ENCODE data around the gene FAR1.

Gene FAR1

DNA sequence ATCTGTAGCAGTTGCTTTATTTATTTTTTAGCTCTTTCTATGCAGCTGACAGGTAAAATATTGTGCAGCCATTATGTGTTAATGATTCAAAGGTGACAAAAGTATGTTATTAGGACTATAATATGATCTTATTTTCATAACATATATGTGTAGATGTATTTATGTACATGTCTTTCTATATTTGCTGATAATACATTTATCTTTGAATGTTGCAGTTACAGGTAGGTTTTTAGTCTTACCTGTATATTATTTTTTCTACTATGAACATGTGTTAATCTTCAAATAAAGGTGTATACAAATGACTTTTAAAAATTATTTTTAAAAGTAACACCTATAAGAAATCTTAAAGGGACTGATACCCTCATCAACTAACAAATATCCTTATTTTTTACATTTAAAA lies 33.6 kb downstream of the FAR1 start:
- Histone ChIP-seq H3K79me2 (ENCODE audit: control insufficient read depth, insufficient read depth, low read length, unreplicated experiment) (no peaks in the 10 kb centered on the region), H3K4me3 (ENCODE audit: low read depth, low read length) (no peak overlapping the region), H3K4me1 (ENCODE audit: control insufficient read depth, insufficient read depth, low read length, unreplicated experiment) (no peaks in the 10 kb centered on the region), H3K27ac (ENCODE audit: low read depth, low read length) (no peak overlapping the region), H3K27me3 (ENCODE audit: insufficient read depth, low read length) (no peaks in the 10 kb centered on the region), H2AFZ (ENCODE audit: low read length, unreplicated experiment) (no peak overlapping the region), H3K36me3 (ENCODE audit: insufficient read depth, low read length) (peaks cover 7% of the 10 kb centered on the region)

GRCh38 chr11:13705710-13706109 lies 37.2 kb downstream of the FAR1 start:
- no peaks in the 10 kb centered on the region for H3K27me3 ChIP-seq (ENCODE audit: insufficient read depth, low read length)
- no peaks in the 10 kb centered on the region for H3K79me2 ChIP-seq (ENCODE audit: control insufficient read depth, insufficient read depth, low read length, unreplicated experiment)
- H3K4me3 ChIP-seq (ENCODE audit: low read depth, low read length), result no peak overlapping the region
- H3K4me1 ChIP-seq (ENCODE audit: control insufficient read depth, insufficient read depth, low read length, unreplicated experiment), result no peaks in the 10 kb centered on the region
- H2AFZ ChIP-seq (ENCODE audit: low read length, unreplicated experiment), result no peak overlapping the region
- peaks cover 15% of the 10 kb centered on the region; the same call in 1 of the 2 replicates for H3K36me3 ChIP-seq (ENCODE audit: insufficient read depth, low read length)
- no peak overlapping the region for H3K27ac ChIP-seq (ENCODE audit: low read depth, low read length)

GRCh38 chr11:13713982-13714381 lies 45.5 kb downstream of the FAR1 start:
- Histone ChIP-seq H3K27ac (ENCODE audit: low read depth, low read length) (no peak overlapping the region), H3K4me3 (ENCODE audit: low read depth, low read length) (no peak overlapping the region), H3K27me3 (ENCODE audit: insufficient read depth, low read length) (no peaks in the 10 kb centered on the region), H2AFZ (ENCODE audit: low read length, unreplicated experiment) (no peak overlapping the region), H3K4me1 (ENCODE audit: control insufficient read depth, insufficient read depth, low read length, unreplicated experiment) (peaks cover 16% of the 10 kb centered on the region), H3K79me2 (ENCODE audit: control insufficient read depth, insufficient read depth, low read length, unreplicated experiment) (no peaks in the 10 kb centered on the region), H3K36me3 (ENCODE audit: insufficient read depth, low read length) (peaks cover 38% of the 10 kb centered on the region)

GRCh38 chr11:13717331-13717730 lies 48.9 kb downstream of the FAR1 start:
- H3K27me3 ChIP-seq (ENCODE audit: insufficient read depth, low read length), result no peaks in the 10 kb centered on the region
- peaks cover 33% of the 10 kb centered on the region for H3K4me1 ChIP-seq (ENCODE audit: control insufficient read depth, insufficient read depth, low read length, unreplicated experiment)
- H3K79me2 ChIP-seq (ENCODE audit: control insufficient read depth, insufficient read depth, low read length, unreplicated experiment), result no peaks in the 10 kb centered on the region
- H3K27ac ChIP-seq (ENCODE audit: low read depth, low read length), result peak overlapping the region; percentile 31
- H2AFZ ChIP-seq (ENCODE audit: low read length, unreplicated experiment), result no peak overlapping the region
- peaks cover 31% of the 10 kb centered on the region for H3K36me3 ChIP-seq (ENCODE audit: insufficient read depth, low read length)
- H3K4me3 ChIP-seq (ENCODE audit: low read depth, low read length), result no peak overlapping the region

- Histone ChIP-seq H3K79me2 (ENCODE audit: control insufficient read depth, insufficient read depth, low read length, unreplicated experiment) (no peaks in the 10 kb centered on the region), H3K4me1 (ENCODE audit: control insufficient read depth, insufficient read depth, low read length, unreplicated experiment) (peaks cover 33% of the 10 kb centered on the region), H2AFZ (ENCODE audit: low read length, unreplicated experiment) (no peak overlapping the region), H3K27ac (ENCODE audit: low read depth, low read length) (peak overlapping the region; percentile 27), H3K27me3 (ENCODE audit: insufficient read depth, low read length) (no peaks in the 10 kb centered on the region), H3K36me3 (ENCODE audit: insufficient read depth, low read length) (peaks cover 31% of the 10 kb centered on the region), H3K4me3 (ENCODE audit: low read depth, low read length) (no peak overlapping the region)
Measured at GRCh38 chr11:13718394-13718793, 49.9 kb downstream of the FAR1 start.

DNA sequence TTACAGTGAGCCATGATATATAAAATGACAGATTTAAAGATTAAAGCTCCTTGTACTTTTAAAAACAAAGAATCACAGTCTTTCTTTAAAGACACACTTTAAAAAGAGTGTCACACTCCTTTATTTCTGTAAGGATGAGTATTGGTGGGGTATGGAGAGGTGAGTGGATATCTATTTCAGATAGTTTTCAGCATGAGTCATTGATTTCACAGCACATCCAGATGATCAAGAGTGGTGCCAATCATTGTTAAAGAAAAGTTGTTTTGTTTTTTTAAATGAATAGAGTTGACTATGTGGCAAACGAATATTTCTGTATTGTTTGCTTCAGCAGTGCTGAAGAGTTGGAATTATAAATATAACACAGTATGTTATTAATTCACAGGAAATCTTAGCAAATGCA lies 52.5 kb downstream of the FAR1 start:
- Histone ChIP-seq H3K27ac (ENCODE audit: low read depth, low read length) (no peak overlapping the region), H3K4me1 (ENCODE audit: control insufficient read depth, insufficient read depth, low read length, unreplicated experiment) (peaks cover 33% of the 10 kb centered on the region), H3K4me3 (ENCODE audit: low read depth, low read length) (no peak overlapping the region), H3K36me3 (ENCODE audit: insufficient read depth, low read length) (peaks cover 18% of the 10 kb centered on the region), H2AFZ (ENCODE audit: low read length, unreplicated experiment) (no peak overlapping the region), H3K27me3 (ENCODE audit: insufficient read depth, low read length) (no peaks in the 10 kb centered on the region), H3K79me2 (ENCODE audit: control insufficient read depth, insufficient read depth, low read length, unreplicated experiment) (no peaks in the 10 kb centered on the region)

DNA sequence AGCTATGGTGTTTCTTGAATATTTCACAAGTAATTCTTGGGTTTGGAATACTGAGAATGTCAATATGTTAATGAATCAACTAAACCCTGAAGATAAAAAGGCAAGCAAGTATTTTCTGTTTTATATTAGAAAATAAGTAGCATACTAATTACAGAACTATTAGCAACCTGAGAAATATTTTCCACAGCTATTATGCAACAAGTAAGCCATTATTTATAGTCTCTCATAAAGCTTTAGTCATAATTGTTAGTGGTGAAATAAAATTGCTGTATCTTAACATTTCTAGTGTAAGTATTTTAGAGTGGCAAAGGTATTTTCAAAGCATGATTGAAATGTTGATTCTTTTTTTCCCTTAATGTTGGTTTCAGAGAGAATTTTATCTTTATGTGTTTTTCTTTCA lies 53.3 kb downstream of the FAR1 start:
- H2AFZ ChIP-seq (ENCODE audit: low read length, unreplicated experiment), result no peak overlapping the region
- H3K36me3 ChIP-seq (ENCODE audit: insufficient read depth, low read length), result peaks cover 19% of the 10 kb centered on the region
- no peak overlapping the region; the same call in 1 of the 2 replicates for H3K27ac ChIP-seq (ENCODE audit: low read depth, low read length)

DNA sequence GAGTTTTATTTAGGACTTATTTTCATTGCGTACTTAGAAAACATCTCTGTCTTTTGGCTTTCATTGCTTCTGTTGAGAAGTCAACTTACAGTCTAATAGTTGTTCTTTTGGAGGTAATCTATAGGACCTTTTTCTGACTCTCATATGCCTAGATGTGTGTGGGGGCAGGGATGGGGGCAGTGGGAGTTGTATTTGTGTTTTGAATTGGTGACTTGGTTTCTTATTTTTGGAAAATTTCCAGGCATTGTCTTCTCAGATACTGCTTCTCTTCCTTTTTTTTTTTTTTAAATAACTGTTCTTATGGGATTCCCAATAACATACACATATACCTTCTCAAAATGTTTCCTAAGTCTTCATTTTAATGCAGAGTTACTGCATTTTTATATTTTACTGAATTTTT lies 58.0 kb downstream of the FAR1 start:
- peaks cover 6% of the 10 kb centered on the region for H3K4me1 ChIP-seq (ENCODE audit: control insufficient read depth, insufficient read depth, low read length, unreplicated experiment)
- no peak overlapping the region for H2AFZ ChIP-seq (ENCODE audit: low read length, unreplicated experiment)
- H3K36me3 ChIP-seq (ENCODE audit: insufficient read depth, low read length), result peaks cover 30% of the 10 kb centered on the region
- no peaks in the 10 kb centered on the region for H3K79me2 ChIP-seq (ENCODE audit: control insufficient read depth, insufficient read depth, low read length, unreplicated experiment)
- no peaks in the 10 kb centered on the region for H3K27me3 ChIP-seq (ENCODE audit: insufficient read depth, low read length)
- no peak overlapping the region for H3K27ac ChIP-seq (ENCODE audit: low read depth, low read length)
- no peak overlapping the region for H3K4me3 ChIP-seq (ENCODE audit: low read depth, low read length)

More for the DNA sequence above, 53.3 kb downstream of the FAR1 start:
- H3K4me1 ChIP-seq (ENCODE audit: control insufficient read depth, insufficient read depth, low read length, unreplicated experiment), result peaks cover 33% of the 10 kb centered on the region
- no peaks in the 10 kb centered on the region for H3K27me3 ChIP-seq (ENCODE audit: insufficient read depth, low read length)
- no peaks in the 10 kb centered on the region for H3K79me2 ChIP-seq (ENCODE audit: control insufficient read depth, insufficient read depth, low read length, unreplicated experiment)
- no peak overlapping the region for H3K4me3 ChIP-seq (ENCODE audit: low read depth, low read length)

- Histone ChIP-seq H3K27ac (ENCODE audit: low read depth, low read length) (no peak overlapping the region), H3K36me3 (ENCODE audit: insufficient read depth, low read length) (peaks cover 27% of the 10 kb centered on the region), H2AFZ (ENCODE audit: low read length, unreplicated experiment) (no peak overlapping the region), H3K27me3 (ENCODE audit: insufficient read depth, low read length) (no peaks in the 10 kb centered on the region), H3K4me1 (ENCODE audit: control insufficient read depth, insufficient read depth, low read length, unreplicated experiment) (no peaks in the 10 kb centered on the region), H3K79me2 (ENCODE audit: control insufficient read depth, insufficient read depth, low read length, unreplicated experiment) (no peaks in the 10 kb centered on the region), H3K4me3 (ENCODE audit: low read depth, low read length) (no peak overlapping the region)
Measured at GRCh38 chr11:13728076-13728475, 59.6 kb downstream of the FAR1 start.

DNA sequence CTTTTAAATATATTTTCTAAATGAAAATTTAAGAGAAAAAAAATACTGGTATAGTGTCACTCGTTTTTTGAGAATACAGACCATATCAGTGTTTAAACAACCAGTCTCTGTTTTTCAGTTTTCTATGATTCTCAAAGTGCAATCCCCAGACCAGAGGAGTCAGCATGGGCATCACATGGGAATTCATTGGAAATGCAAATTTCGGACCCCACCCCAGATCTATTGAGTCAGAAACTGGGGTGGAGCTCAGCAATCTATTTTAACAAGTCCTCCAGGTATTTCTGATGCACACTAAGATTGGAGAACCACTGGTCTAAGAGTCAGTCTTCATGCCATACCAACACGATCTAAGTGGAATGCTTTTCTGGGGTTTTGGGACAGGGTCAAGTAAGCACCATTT lies 66.1 kb downstream of the FAR1 start:
- H3K36me3 ChIP-seq (ENCODE audit: insufficient read depth, low read length), result peaks cover 1% of the 10 kb centered on the region; the same call in 1 of the 2 replicates
- H3K27ac ChIP-seq (ENCODE audit: low read depth, low read length), result no peak overlapping the region
- H3K4me1 ChIP-seq (ENCODE audit: control insufficient read depth, insufficient read depth, low read length, unreplicated experiment), result no peaks in the 10 kb centered on the region
- H3K79me2 ChIP-seq (ENCODE audit: control insufficient read depth, insufficient read depth, low read length, unreplicated experiment), result no peaks in the 10 kb centered on the region
- no peak overlapping the region for H3K4me3 ChIP-seq (ENCODE audit: low read depth, low read length)
- no peak overlapping the region for H2AFZ ChIP-seq (ENCODE audit: low read length, unreplicated experiment)
- H3K27me3 ChIP-seq (ENCODE audit: insufficient read depth, low read length), result 0 out of 2 replicates have a peak, but pooled peaks cover 2% of the 10 kb centered on the region

- Histone ChIP-seq H3K27me3 (ENCODE audit: insufficient read depth, low read length) (peaks cover 11% of the 10 kb centered on the region), H3K27ac (ENCODE audit: low read depth, low read length) (no peak overlapping the region), H2AFZ (ENCODE audit: low read length, unreplicated experiment) (no peak overlapping the region), H3K4me1 (ENCODE audit: control insufficient read depth, insufficient read depth, low read length, unreplicated experiment) (no peaks in the 10 kb centered on the region), H3K4me3 (ENCODE audit: low read depth, low read length) (no peak overlapping the region), H3K79me2 (ENCODE audit: control insufficient read depth, insufficient read depth, low read length, unreplicated experiment) (no peaks in the 10 kb centered on the region), H3K36me3 (ENCODE audit: insufficient read depth, low read length) (no peaks in the 10 kb centered on the region)
Measured at GRCh38 chr11:13745165-13745564, 76.7 kb downstream of the FAR1 start.
